GM21576 (cell line): ENCODE results near the gene C1RL.

Experiments
- ATAC-seq: cut with Tn5 transposase; IDR thresholded peaks from one replicate; pipeline ENCODE4 v1.9.1; 2021; ENCODE audit warnings: mild to moderate bottlenecking, moderate library complexity; ENCODE audit not compliant: unreplicated experiment

C1RL gene

GRCh38 chr12:7139200-7139599 lies 30.2 kb upstream of the C1RL start:
- ATAC-seq, result no peak

- ATAC-seq, result no peak
These were observed 28.9 kb upstream of the C1RL start for GRCh38 chr12:7137908-7138307.

DNA sequence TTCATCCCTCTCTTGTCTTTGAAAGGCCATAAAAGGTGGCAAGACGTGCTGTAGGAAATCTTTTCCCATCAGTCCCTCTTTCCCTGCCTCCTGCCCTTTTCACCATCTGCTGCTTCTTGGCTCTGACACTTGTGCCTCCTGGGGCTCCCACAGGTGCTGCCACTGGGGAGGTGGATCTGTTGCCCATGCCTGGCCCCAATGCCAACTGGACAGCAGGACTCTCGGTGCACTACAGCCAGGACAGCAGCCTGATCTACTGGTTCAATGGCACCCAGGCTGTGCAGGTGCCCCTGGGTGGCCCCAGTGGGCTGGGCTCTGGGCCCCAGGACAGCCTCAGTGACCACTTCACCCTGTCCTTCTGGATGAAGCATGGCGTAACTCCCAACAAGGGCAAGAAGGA lies 27.7 kb upstream of the C1RL start:
- no peak for ATAC-seq

DNA sequence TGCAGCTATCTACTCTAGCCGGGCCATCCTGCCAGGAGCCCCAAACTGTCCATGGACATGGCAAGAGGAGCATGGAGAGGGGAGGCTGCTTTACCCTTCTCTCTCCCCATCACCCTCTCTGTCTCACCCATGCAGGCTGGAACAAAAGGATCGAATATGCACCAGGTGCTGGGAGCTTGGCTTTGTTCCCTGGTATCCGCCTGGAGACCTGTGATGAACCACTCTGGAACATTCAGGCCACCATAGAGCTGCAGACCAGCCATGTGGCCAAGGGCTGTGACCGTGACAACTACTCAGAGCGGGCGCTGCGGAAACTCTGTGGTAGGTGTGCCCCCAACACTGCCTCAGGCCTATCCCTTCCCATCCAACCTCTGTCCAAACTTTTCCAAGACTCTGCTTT lies 27.1 kb upstream of the C1RL start:
- ATAC-seq, result no peak

DNA sequence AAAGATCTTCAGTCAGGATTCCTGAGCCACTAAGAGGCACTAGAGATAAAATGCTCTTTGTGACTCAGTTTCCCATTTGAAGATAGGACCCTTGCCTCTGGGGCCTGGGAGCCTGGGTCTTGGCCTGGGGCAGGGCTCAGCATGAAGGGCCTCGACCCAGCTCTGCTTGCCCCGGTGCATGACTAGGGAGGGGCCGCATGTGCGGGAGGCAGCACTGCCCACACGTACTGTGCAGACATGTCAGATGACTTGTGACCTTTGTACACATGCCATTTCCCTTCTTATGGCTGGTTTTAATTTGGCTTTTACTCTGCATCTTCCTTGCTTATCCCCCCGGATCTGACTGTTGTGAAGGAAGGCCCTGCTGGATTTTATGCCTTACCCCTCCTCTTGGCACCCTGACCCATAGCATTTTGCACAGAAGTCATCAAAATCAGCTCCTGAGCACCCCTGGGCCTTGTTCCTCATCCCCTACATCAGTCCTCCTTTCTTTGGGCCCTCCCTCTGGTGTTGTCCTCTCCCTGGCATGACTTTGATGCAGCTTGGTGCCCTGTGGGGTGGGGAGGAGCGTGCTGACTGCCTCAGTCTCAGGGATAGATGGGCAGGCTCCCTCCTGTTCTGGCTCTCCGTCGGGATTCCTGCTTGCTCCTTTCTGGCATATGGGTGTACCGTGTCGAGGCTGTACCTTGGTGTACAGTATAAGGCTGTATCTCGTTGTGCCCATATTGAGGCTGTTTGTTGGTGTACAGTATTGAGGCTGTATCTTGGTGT lies 25.6 kb upstream of the C1RL start:
- no peak for ATAC-seq

GRCh38 chr12:7131502-7131866 lies 22.5 kb upstream of the C1RL start:
- no peak for ATAC-seq

GRCh38 chr12:7130701-7131501 lies 21.9 kb upstream of the C1RL start:
- peak; percentile 8 for ATAC-seq

GRCh38 chr12:7129872-7130691 lies 21.1 kb upstream of the C1RL start, which contains the start of gene CLSTN3:
Gene CLSTN3, plus strand, starts transcription at chr12:7130371. Its CDS starts 278 bp downstream, at chr12:7130649.
- ATAC-seq, result peak; percentile 67

DNA sequence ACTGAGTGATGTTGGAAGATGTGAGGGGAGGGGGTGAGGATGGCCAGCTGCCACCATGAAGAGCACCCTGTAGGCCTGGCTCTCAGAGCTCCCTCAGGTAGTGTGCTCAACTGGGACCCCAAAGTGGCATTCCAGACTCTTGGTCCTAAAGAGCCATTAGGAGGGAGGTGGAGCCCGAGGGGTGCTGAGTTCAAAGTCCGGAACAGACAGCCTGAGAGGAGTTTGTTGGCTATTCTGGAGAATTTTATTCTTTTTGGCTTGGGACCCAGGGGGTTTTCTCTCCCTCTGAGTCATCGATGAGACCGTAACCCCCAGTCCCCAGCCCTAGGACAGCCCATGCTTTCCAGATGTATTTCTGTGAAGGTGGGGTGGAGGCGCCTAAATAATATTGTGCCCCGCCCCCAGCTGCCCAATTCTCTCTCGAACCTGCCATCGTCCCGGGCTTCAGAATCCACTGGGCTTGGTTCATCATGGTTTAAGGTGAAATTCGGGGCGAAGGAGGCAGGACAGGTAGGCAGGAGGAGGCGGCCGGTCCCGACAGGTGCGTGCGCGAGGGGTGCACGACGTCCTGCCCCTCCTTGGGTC lies 20.4 kb upstream of the C1RL start:
- ATAC-seq, result no peak

DNA sequence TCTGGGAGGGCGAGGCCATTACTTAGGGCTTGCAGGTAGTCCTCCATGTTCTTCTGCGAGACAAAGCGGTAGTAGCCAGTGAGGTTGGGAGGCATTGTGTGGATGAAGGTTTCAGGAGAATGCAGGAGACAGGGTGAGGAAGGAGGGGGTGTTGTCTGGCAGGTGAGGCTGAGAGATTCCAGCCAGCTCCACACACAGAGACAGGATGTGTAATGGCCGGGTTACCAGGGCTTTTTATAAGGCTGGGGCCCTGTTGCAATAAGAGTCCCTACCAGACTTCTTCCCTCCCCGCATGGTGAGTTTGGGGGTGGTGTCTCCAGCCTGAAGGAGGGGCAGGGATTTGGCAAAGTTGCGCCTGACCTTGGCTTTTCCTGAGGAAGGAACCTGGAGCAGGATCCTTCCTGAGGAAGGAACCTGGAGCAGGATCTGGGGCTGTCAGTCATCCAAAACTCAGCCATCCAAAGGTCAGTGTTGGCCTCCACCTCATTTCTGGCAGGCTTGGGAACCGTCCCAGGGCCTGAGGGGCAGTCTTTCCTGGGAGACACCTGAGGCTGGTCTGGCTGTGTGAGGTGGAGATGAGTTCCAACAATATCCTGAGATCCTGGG lies 19.8 kb upstream of the C1RL start, which contains the start of gene RBP5:
Gene RBP5 (minus strand): TSS at position 209 of the 606 bp plus-strand sequence. CDS start 114 bp downstream, at position 95.
- no peak for ATAC-seq

- no peak for ATAC-seq
These were observed 19.1 kb upstream of the C1RL start for GRCh38 chr12:7127916-7128626.

GRCh38 chr12:7125632-7126227 lies 16.7 kb upstream of the C1RL start:
- no peak for ATAC-seq

GRCh38 chr12:7123806-7124522 lies 14.9 kb upstream of the C1RL start:
- ATAC-seq, result no peak

DNA sequence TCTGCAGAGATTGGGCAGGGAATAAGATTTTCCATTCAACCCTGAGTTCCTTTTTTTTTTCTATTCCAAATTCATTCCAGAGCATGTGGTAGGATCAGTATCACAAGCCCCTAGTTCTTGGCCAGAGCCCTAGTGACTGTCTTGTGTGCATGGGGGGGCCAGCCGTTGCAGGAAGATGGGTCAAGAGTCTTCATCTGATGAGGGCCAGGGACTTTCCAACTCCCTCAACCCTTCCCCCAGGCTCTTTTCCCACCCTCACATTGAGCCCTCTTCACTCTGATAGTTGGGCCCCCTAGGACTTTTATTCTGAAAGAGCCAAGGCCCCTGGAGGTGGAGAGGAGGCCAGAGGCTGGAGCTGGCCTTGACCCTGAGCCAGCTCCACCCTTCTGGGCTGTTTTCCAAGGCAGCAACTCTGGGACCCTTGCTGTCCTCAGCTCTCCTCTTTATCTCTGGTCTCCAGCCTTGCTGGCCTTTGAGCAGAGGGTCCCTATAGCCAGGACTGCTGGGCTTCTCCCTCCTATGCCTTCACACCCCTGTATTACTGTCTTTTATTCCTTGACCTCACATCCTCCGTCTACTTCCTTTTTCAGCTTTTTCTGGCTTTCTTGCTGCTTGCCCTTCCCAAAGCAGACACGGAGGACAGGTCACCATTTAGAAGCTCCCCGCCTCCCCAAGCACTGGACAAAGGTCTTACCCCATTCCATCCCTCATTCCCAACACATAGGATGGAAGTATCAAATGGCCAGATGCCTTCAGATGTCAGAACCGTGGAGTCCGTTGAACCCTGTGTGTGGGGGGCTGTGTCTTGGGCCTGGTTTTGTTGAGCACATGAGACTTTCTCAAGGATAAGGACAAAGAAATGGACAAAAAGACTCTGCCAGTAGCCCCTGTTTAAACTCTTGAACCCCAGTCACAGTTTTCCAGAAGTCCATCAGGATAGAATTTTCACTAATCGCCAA lies 14.1 kb upstream of the C1RL start:
- ATAC-seq, result no peak

GRCh38 chr12:7121324-7121723 lies 12.3 kb upstream of the C1RL start:
- no peak for ATAC-seq

DNA sequence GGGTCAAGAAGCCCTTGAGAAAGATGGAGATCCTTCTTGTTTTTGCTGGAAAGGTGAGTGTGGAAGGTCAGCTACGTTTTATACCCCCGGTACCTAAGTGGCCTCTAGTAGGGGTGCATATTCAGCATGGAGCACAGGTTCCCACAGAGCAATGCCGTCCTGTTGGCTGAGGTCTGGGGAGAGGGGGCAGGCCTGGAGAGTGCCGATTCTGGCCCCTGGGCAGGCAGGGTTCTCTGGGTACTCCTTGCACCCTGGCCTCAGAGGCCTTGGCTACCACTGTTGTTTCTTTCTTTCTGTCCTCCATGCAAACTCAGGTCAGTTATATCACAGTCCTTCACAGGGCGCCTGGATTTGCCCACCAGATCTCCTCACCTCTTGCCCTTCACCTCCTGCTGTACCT lies 11.2 kb upstream of the C1RL start:
- no peak for ATAC-seq

DNA sequence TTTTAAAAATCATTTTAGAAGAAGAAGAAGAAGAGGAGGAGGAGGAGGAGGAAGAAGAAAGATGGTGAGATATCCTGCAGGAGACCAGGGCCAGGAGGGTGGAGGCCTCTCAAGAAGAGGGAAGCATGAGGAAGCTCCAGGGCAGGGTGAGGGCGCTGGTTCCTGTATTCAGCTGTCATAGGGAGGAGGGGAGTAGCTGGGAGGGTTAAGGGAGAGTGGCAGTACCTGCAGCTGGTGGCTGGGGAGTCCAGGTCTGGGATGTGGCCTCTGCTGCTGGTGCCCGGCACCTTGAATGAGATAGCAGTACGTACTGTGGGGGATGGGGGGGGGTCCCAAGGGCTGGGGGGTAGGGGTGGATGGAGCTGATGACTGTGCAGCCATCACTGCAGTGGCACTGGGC lies 9.9 kb upstream of the C1RL start:
- no peak for ATAC-seq

- ATAC-seq, result no peak
These were observed 8.7 kb upstream of the C1RL start for GRCh38 chr12:7117670-7118069.
